Loucy (cell line): ENCODE data around the gene ATP6V0E2.

Experiments
- CTCF ChIP-seq: fragments of 200-600 bp; sonication (generic); conservative IDR thresholded peaks from 2 replicates; pipeline ENCODE4 v1.5.1; 2014; ENCODE audit warnings: mild to moderate bottlenecking, antibody characterized with exemption, low read length
- EZH2phosphoT487 ChIP-seq: fragments of 200-600 bp; IDR thresholded peaks from 2 replicates; pipeline ENCODE4 v1.6.1; 2018; ENCODE audit warnings: antibody characterized with exemption, mild to moderate bottlenecking, moderate library complexity, borderline replicate concordance

- TF ChIP-seq CTCF (no peak), EZH2phosphoT487 (no peak)
Measured at GRCh38 chr7:149827089-149827981, 46.4 kb upstream of the ATP6V0E2 start.
